Measurements from ENCODE around the gene RPL21. TPM values are rescaled to one million over a fixed set of nuclear protein-coding genes. Genes with fewer than 3 reads are reported as not detected.
"Not testable (repeated sequence)": the region's sequence is repeated elsewhere in the genome, so short reads cannot be mapped to it uniquely, and the experiment has no call there.

RPL21 gene
- total and polyA plus RNA-seq, 8 donors, result 737 to 1,259 (median 947) TPM

GRCh38 chr13:27219611-27220010 is 31.7 kb upstream of the RPL21 start:
- intact Hi-C loops (cut with DNase I), result no loop called here
- no peak for TF ChIP-seq CTCF (IDR thresholded peaks at IDR 0.05)
- DNase-seq (no peak), ATAC-seq (no peak)
- no peaks in the 10 kb centered on the region for H3K4me1 ChIP-seq
- no peaks in the 10 kb centered on the region for H3K27me3 ChIP-seq
- no peak overlapping the region for H3K4me3 ChIP-seq
- no peak overlapping the region for H3K27ac ChIP-seq
- H3K36me3 ChIP-seq, result no peaks in the 10 kb centered on the region
- no peaks in the 10 kb centered on the region for H3K9me3 ChIP-seq

GRCh38 chr13:27222100-27222499 is 29.3 kb upstream of the RPL21 start:
- ATAC-seq; H3K4me1 ChIP-seq; H3K27me3 ChIP-seq; DNase-seq; intact Hi-C loops (cut with DNase I); H3K9me3 ChIP-seq; H3K36me3 ChIP-seq; H3K27ac ChIP-seq; H3K4me3 ChIP-seq: not testable (repeated sequence)

GRCh38 chr13:27226991-27227390 is 24.4 kb upstream of the RPL21 start:
- H3K9me3 ChIP-seq, result no peaks in the 10 kb centered on the region
- no peaks in the 10 kb centered on the region for H3K4me1 ChIP-seq
- TF ChIP-seq CTCF (IDR thresholded peaks at IDR 0.05), result no peak
- ATAC-seq (no peak), DNase-seq (no peak)
- no peaks in the 10 kb centered on the region for H3K36me3 ChIP-seq
- no peak overlapping the region for H3K4me3 ChIP-seq
- no peak overlapping the region for H3K27ac ChIP-seq
- intact Hi-C loops (cut with DNase I), result no loop called here
- H3K27me3 ChIP-seq, result no peaks in the 10 kb centered on the region

- intact Hi-C loops (cut with DNase I), result no loop called here
- TF ChIP-seq CTCF (IDR thresholded peaks at IDR 0.05), result no peak
- no peak overlapping the region for H3K4me3 ChIP-seq
- no peaks in the 10 kb centered on the region for H3K9me3 ChIP-seq
- no peak for DNase-seq
- H3K27me3 ChIP-seq, result no peaks in the 10 kb centered on the region
- H3K36me3 ChIP-seq, result no peaks in the 10 kb centered on the region
- H3K27ac ChIP-seq, result no peak overlapping the region
- H3K4me1 ChIP-seq, result no peaks in the 10 kb centered on the region
- no peak for ATAC-seq
Observed at GRCh38 chr13:27228131-27228530, 23.2 kb upstream of the RPL21 start.

GRCh38 chr13:27229642-27230041 is 21.7 kb upstream of the RPL21 start:
- intact Hi-C loops (cut with DNase I), result no loop called here
- no peak for ATAC-seq
- Histone ChIP-seq H3K4me3 (no peak overlapping the region), H3K27ac (no peak overlapping the region), H3K27me3 (no peaks in the 10 kb centered on the region), H3K4me1 (no peaks in the 10 kb centered on the region), H3K9me3 (no peaks in the 10 kb centered on the region), H3K36me3 (no peaks in the 10 kb centered on the region)
- DNase-seq, result no peak
- TF ChIP-seq CTCF (IDR thresholded peaks at IDR 0.05), result no peak

GRCh38 chr13:27233964-27234363 is 17.4 kb upstream of the RPL21 start:
- TF ChIP-seq CTCF (IDR thresholded peaks at IDR 0.05), result no peak
- no peaks in the 10 kb centered on the region for H3K4me1 ChIP-seq
- H3K9me3 ChIP-seq, result no peaks in the 10 kb centered on the region
- ATAC-seq (peak; percentile 54), DNase-seq (no peak)
- no peaks in the 10 kb centered on the region for H3K36me3 ChIP-seq
- H3K4me3 ChIP-seq, result no peak overlapping the region
- intact Hi-C loops (cut with DNase I), result no loop called here
- no peaks in the 10 kb centered on the region for H3K27me3 ChIP-seq
- H3K27ac ChIP-seq, result no peak overlapping the region
